ENCODE results near the gene RPL38.

- TF ChIP-seq POU6F1 (CRISPR knock-in tag; IDR thresholded peaks at IDR 0.05; ENCODE audit: borderline replicate concordance, low read depth) (peak; percentile 93), ZC3H10 (CRISPR knock-in tag; IDR thresholded peaks at IDR 0.05) (no peak), PATZ1 (CRISPR knock-in tag; IDR thresholded peaks at IDR 0.05; ENCODE audit: borderline replicate concordance) (peak; percentile 79), ARNTL (CRISPR knock-in tag; IDR thresholded peaks at IDR 0.05; ENCODE audit: borderline replicate concordance, low read depth) (no peak), RARB (CRISPR knock-in tag; IDR thresholded peaks at IDR 0.05) (peak; percentile 93), ZFP3 (CRISPR knock-in tag; IDR thresholded peaks at IDR 0.05) (peak; percentile 73; the same call in 1 of the 2 replicates), TCF4 (CRISPR knock-in tag; IDR thresholded peaks at IDR 0.05; ENCODE audit: borderline replicate concordance) (peak; percentile 50; the same call in 1 of the 2 replicates), SNAI2 (CRISPR knock-in tag; IDR thresholded peaks at IDR 0.05) (no peak), ZFP30 (CRISPR knock-in tag; IDR thresholded peaks at IDR 0.05) (no peak), ZNF8 (CRISPR knock-in tag; IDR thresholded peaks at IDR 0.05) (no peak)
These were observed at the start of gene RPL38 for GRCh38 chr17:74203439-74204240.

Measured in SK-N-SH treated with all-trans-retinoic acid at 6 μM for 48 hours (cell line).